Activated T-cell treated with anti-CD3 and anti-CD28 coated beads for 4 hours (primary cell): ENCODE results near the gene HK3.

Source experiments
- DNase-seq: peaks from one replicate; pipeline ENCODE4 v3.0.0-alpha.2; 2020

HK3 gene

GRCh38 chr5:176899296-176899891 lies at the start of gene HK3:
Gene HK3, minus strand, starts transcription at chr5:176899346. Its CDS starts 3,187 bp downstream, at chr5:176896159.
- DNase-seq = no peak

- no peak for DNase-seq
Observed at GRCh38 chr5:176948458-176948857, 49.3 kb upstream of the HK3 start.

GRCh38 chr5:176947847-176948246 lies 48.7 kb upstream of the HK3 start:
- no peak for DNase-seq

GRCh38 chr5:176944268-176944667 lies 45.1 kb upstream of the HK3 start:
- no peak for DNase-seq

GRCh38 chr5:176943816-176944215 lies 44.7 kb upstream of the HK3 start:
- DNase-seq = no peak

- no peak for DNase-seq
Observed at GRCh38 chr5:176941951-176942350, 42.8 kb upstream of the HK3 start.

GRCh38 chr5:176938472-176938871 lies 39.3 kb upstream of the HK3 start:
- DNase-seq = no peak

GRCh38 chr5:176935017-176935416 lies 35.9 kb upstream of the HK3 start:
- no peak for DNase-seq

- no peak for DNase-seq
Observed at GRCh38 chr5:176934309-176934930, 35.3 kb upstream of the HK3 start.

GRCh38 chr5:176929654-176930053 lies 30.5 kb upstream of the HK3 start:
- DNase-seq = no peak

GRCh38 chr5:176927562-176927961 lies 28.4 kb upstream of the HK3 start:
- DNase-seq = no peak

GRCh38 chr5:176922817-176923216 lies 23.7 kb upstream of the HK3 start:
- DNase-seq = no peak

GRCh38 chr5:176921714-176922113 lies 22.6 kb upstream of the HK3 start:
- no peak for DNase-seq

- no peak for DNase-seq
Observed at GRCh38 chr5:176918613-176919012, 19.5 kb upstream of the HK3 start.

- DNase-seq = no peak
Observed at GRCh38 chr5:176916337-176916736, 17.2 kb upstream of the HK3 start.

GRCh38 chr5:176915906-176916305 lies 16.8 kb upstream of the HK3 start:
- DNase-seq = no peak

GRCh38 chr5:176912115-176912514 lies 13.0 kb upstream of the HK3 start:
- DNase-seq = no peak

- DNase-seq = no peak
Observed at GRCh38 chr5:176908675-176909368, 9.7 kb upstream of the HK3 start.

- DNase-seq = no peak
Observed at GRCh38 chr5:176906796-176907195, 7.7 kb upstream of the HK3 start.

- no peak for DNase-seq
Observed at GRCh38 chr5:176906126-176906525, 7.0 kb upstream of the HK3 start.

GRCh38 chr5:176904276-176904675 lies 5.1 kb upstream of the HK3 start:
- DNase-seq = no peak

GRCh38 chr5:176902911-176903664 lies 3.9 kb upstream of the HK3 start:
- DNase-seq = no peak

GRCh38 chr5:176902102-176902814 lies 3.1 kb upstream of the HK3 start:
- DNase-seq = no peak
